H1 (cell line): ENCODE results near the gene DAG1. TPM values are rescaled to one million over a fixed set of nuclear protein-coding genes. Genes with fewer than 3 reads are reported as not detected.

Experiments
- CHD2 ChIP-seq: IDR thresholded peaks from 2 replicates; pipeline ENCODE4 v1.6.1; 2012; ENCODE audit warnings: low read length, improper control_type of control experiment
- polyA plus RNA-seq, 7 experiments: library from polyadenylated mRNA; depleted of rRNA in 3 of 7; stranded (reverse) in 5 of 7; unstranded in 2 of 7; fragments of >200 nt in 5 of 7; fragments of 200-250 nt in 2 of 7; gene quantifications; 1 replicate in 5 of 7; 2 replicates in 1 of 7; 4 replicates in 1 of 7; pipeline versions ENCODE4 v1.2.1 to v1.2.3, GENCODE V29; 2011 to 2013; ENCODE audit warnings: missing spikeins in 2 of 7, mixed read lengths in 2 of 7
- total RNA-seq: library from RNA; stranded (reverse); fragmentation: NEBNext Ultra II Directional; extraction: Animal tissue kit (Norgen Biotek cat#: 25700); gene quantifications from 2 replicates; pipeline ENCODE4 v1.2.1, GENCODE V29; 2021

The DAG1 gene
- total and polyA plus RNA-seq, 2 of the 8 experiments (the other 6 are each of a cell fraction or from before 2014, with no cell fraction given) = 97.5 to 138 TPM

GRCh38 chr3:49424816-49425215 is 45.3 kb upstream of the DAG1 start (continued):
- no peak for TF ChIP-seq CHD2
